Measurements from ENCODE around the gene JAKMIP1. TPM values are rescaled to one million over a fixed set of nuclear protein-coding genes. Genes with fewer than 3 reads are reported as not detected.
"Not testable (repeated sequence)": the region's sequence is repeated elsewhere in the genome, so short reads cannot be mapped to it uniquely, and the experiment has no call there.

Gene JAKMIP1
- total RNA-seq, 1 donor, result 1.4 TPM

DNA sequence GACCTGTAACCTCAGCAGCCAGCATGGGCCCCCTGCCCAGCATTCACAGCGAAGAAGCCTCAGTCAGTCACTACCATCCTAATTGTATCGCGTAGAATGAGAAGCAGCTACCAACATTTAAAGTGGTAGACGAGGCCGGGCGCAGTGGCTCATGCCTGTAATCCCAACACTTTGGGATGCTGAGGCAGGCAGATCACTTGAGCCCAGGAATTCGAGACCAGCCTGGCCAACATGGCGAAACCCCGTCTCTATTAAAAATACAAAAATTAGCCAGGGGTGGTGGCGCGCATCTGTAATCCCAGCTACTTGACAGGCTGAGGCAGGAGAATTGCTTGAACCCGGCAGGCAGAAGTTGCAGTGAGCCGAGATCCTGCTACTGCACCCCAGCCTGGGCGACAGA lies 59.3 kb downstream of the JAKMIP1 start:
- H3K27me3 ChIP-seq (ENCODE audit: insufficient read depth, low read length); H3K4me3 ChIP-seq (ENCODE audit: low read length); H3K4me1 ChIP-seq (ENCODE audit: insufficient read depth, low read length); H3K9me3 ChIP-seq (ENCODE audit: low read depth, low read length): not testable (repeated sequence)

DNA sequence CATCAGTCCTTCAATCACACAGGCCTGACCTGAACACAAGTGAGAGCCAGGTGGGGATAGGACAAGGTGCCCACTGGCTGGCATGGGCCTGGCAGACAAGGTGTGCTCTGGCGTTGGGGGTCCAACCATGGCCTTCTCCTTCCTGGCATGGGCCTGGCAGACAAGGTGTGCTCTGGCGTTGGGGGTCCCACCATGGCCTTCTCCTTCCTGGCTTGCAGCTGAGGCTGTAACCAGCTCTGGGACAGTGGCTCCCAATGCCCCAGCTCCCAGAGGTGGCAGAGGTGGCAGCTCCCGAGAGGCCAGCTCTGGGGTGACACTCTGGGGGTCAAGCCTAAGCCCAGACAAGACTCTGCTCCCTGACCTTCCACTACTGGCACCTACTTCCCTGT lies 62.6 kb downstream of the JAKMIP1 start:
- no peaks in the 10 kb centered on the region for H3K27me3 ChIP-seq (ENCODE audit: insufficient read depth, low read length)
- H3K9me3 ChIP-seq (ENCODE audit: low read depth, low read length), result no peaks in the 10 kb centered on the region
- H3K4me1 ChIP-seq (ENCODE audit: insufficient read depth, low read length), result no peaks in the 10 kb centered on the region
- H3K4me3 ChIP-seq (ENCODE audit: low read length), result no peak overlapping the region

DNA sequence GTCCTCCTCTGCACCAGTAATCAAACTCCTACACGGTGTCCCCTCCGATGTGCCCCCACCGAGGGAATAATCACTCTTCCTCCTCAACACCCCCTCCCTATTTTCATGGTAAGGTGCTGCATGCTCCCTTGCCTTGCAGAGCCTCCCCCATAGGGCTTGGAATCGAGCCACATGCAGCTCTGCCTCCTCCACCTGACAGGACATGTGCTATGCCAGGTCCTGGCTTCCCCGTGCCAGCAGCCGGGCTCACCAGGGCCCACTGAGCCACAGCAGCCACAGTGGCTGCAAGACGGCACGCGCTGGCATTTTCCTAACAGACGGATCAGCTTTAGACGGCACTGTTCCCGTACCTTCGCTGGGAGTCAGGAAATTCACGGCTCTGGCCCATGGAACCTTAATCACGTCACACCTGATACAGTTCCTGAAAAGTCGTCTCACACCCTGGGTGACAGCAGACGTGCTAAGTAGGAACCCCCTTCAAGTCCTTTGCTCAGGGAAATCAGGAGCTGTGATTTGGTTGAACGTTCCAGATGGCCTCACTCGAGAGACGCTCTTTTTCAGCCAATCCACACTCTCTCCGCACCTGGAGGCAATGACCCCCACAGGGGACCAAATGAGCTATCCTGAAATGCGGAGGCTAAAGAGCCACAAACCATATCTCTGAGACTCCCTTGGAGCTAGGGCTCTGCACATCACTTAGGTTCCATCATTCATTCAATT lies 63.2 kb downstream of the JAKMIP1 start:
- Histone ChIP-seq H3K27me3 (ENCODE audit: insufficient read depth, low read length) (no peaks in the 10 kb centered on the region), H3K4me1 (ENCODE audit: insufficient read depth, low read length) (no peaks in the 10 kb centered on the region), H3K4me3 (ENCODE audit: low read length) (no peak overlapping the region), H3K9me3 (ENCODE audit: low read depth, low read length) (no peaks in the 10 kb centered on the region)

DNA sequence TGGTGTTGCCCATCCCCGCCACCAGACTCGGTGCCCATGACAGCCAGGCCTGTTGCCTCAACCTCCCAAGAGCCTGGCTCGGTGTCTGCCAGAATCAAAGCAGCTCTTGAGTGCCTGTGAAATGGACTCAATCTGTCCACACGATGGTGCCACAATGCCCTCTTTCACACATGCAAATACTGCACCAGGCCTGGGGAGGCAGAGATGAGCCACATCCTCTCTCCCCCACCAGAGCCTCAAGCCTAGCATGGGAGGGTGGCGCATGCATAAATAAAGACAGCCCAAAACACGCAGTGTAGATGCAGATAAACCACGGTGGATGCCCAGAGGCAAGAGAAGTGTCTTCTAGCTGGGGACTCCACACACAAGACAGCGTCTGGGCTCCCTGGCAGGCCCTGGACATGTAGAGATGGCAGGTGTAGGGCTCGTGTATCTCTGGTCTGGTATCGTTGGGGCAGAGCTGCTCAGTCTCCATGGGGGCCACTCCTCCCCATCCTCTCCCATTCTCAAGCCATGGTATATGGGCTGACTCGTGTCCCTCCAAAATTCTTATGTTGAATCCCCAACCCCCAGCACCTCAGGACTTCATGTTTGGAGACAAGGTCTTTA lies 65.6 kb downstream of the JAKMIP1 start:
- Histone ChIP-seq H3K4me1 (ENCODE audit: insufficient read depth, low read length) (no peaks in the 10 kb centered on the region), H3K9me3 (ENCODE audit: low read depth, low read length) (no peaks in the 10 kb centered on the region), H3K4me3 (ENCODE audit: low read length) (no peak overlapping the region), H3K27me3 (ENCODE audit: insufficient read depth, low read length) (no peaks in the 10 kb centered on the region)

DNA sequence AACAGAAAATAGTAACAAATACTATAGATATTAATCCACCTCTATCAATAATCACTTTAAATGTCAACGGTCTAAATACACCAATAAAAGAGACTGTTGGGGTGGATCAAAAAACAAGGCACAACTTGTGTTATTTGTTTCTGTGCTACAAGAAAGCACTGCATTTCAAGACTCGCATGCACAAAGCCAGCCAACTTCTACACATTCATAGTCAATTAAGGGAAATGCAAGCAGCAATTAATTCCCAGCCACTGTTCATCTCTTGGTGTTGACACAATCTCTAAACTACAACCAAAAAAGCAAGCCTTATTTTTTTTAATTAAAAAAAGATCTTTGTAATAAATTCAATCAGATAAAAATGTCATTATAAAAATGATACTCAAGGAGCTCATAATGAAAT lies 67.6 kb downstream of the JAKMIP1 start:
- H3K27me3 ChIP-seq (ENCODE audit: insufficient read depth, low read length), result no peaks in the 10 kb centered on the region
- H3K4me3 ChIP-seq (ENCODE audit: low read length), result no peak overlapping the region
- H3K4me1 ChIP-seq (ENCODE audit: insufficient read depth, low read length), result no peaks in the 10 kb centered on the region
- H3K9me3 ChIP-seq (ENCODE audit: low read depth, low read length), result no peaks in the 10 kb centered on the region

DNA sequence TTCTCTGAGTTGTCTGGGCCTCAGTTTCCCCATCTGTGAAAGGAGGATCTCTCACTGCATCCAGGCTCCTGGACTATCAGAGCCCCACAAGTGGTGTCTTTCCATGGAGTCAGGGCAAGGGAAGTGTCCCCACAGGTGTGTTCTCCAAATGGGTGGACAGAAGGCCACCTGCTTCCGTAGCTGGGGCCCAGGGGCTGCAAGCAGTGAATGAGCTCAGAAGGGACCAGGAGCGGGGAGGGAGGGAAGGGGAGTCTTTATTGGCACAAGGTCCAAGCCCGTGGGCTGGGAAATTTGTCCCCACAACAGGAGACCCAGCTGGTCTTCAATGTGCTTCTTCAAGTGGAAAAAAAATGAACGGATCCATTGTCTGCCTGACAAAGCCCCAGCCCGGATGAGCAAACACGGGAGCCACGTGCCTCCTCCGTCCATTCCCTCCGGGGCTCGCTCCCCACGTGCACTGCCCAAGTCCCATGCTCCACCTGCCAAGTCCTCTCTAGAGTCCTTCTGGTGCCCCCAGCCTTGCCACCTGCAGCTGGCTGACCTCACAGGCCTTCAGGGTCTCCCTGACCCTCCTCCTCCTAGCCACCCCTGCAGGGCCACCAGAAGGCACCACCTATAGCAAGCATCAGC lies 72.0 kb downstream of the JAKMIP1 start:
- Histone ChIP-seq H3K27me3 (ENCODE audit: insufficient read depth, low read length) (no peaks in the 10 kb centered on the region), H3K4me1 (ENCODE audit: insufficient read depth, low read length) (no peaks in the 10 kb centered on the region), H3K9me3 (ENCODE audit: low read depth, low read length) (no peaks in the 10 kb centered on the region), H3K4me3 (ENCODE audit: low read length) (no peak overlapping the region)

DNA sequence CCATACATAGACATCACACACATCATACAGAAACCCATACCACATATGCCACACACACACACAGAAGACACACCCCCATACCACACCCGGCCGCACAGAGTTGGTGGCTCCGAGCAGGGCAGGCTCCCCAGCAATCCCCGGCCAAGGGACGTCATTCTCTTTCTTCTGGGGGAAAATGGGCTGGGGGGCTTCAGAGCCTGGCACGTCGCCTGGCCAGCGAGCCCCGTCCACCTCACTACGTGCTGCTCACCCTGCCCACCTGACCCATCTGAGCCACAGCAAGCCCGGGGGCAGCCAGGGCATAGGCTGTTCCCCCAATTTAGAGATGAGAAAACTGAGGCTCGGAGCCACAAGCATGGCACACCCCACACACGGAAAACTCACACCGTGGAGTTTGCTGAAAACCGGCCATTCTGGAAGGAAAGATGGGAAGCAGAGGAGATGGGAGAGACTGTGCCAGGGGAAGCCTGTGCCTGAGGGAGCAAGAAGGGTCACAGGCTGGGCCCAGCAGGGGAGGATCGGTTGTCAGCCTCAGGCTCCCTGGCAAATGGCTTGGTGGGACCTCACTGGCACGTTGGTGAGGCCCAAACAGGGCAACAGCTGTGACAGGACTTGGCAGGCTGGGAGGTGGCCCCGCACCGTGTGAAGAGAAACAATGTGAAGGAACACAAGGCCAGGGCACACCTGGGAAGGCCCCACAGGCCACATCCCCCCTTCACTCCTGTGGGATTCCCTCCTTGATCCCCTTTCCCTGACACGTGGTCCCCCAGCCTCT lies 73.2 kb downstream of the JAKMIP1 start:
- Histone ChIP-seq H3K27me3 (ENCODE audit: insufficient read depth, low read length) (no peaks in the 10 kb centered on the region), H3K4me1 (ENCODE audit: insufficient read depth, low read length) (no peaks in the 10 kb centered on the region), H3K9me3 (ENCODE audit: low read depth, low read length) (no peaks in the 10 kb centered on the region), H3K4me3 (ENCODE audit: low read length) (no peak overlapping the region)

DNA sequence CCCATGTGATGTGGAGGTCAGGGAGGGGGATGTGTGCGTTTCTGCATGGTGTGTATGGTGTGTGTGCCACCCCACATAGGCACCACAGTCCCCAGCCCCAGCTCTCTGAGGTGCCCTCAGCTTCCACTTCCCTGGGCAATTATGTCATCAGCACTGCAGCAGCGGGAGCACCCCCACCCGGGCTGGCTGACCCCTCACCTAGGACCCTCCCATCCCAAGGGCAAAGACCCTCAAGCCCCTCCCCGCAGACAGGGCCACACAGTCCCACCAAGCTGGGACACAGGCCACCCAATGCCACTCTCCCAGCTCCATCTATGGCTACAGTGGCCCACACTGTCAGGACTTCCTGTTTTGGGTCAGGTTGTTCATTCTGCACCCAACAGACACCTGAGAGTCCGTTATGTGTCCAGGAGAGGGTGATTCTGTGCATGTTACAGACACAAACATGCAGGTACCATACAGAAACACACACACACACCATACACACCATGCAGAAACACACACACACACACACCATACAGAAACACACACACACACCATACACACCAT lies 75.2 kb downstream of the JAKMIP1 start:
- no peak overlapping the region for H3K4me3 ChIP-seq (ENCODE audit: low read length)
- H3K4me1 ChIP-seq (ENCODE audit: insufficient read depth, low read length), result no peaks in the 10 kb centered on the region
- H3K27me3 ChIP-seq (ENCODE audit: insufficient read depth, low read length), result no peaks in the 10 kb centered on the region
- no peaks in the 10 kb centered on the region for H3K9me3 ChIP-seq (ENCODE audit: low read depth, low read length)

DNA sequence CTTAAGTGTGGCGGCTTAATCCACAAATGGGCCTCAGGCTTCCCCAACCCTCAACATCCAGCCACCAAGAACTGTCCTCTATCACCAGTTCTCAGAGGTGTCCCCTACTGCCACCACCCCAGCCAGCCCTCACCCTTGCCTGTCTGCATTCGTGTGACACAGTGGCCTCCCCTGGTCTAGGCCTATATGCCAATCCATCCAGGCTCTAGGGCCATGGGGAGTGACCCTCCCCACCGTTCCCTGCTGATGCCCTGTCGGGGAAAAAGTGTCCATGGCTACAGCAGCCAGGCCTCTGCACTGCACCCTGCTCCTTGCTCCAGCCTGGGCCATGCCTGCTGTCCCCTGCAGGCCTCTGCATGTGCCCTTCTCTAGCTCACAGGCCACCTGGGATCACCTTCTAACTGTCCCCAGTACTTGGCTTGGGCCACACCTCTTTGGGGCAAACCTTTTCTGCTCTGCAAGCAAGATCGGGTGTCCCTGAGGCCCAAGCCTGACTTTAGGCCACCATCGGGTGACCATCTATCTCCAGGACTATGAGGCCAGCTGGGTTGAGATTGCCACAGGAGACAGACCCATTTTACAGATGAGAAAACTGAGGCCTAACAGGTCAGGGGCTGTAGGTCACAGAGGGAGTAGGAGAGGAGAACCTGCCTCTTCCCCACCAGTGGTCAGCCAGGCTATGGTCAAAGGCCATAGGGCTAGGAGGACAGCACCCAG lies 75.8 kb downstream of the JAKMIP1 start:
- H3K4me1 ChIP-seq (ENCODE audit: insufficient read depth, low read length), result no peaks in the 10 kb centered on the region
- no peak overlapping the region for H3K4me3 ChIP-seq (ENCODE audit: low read length)
- no peaks in the 10 kb centered on the region for H3K27me3 ChIP-seq (ENCODE audit: insufficient read depth, low read length)
- H3K9me3 ChIP-seq (ENCODE audit: low read depth, low read length), result no peaks in the 10 kb centered on the region

DNA sequence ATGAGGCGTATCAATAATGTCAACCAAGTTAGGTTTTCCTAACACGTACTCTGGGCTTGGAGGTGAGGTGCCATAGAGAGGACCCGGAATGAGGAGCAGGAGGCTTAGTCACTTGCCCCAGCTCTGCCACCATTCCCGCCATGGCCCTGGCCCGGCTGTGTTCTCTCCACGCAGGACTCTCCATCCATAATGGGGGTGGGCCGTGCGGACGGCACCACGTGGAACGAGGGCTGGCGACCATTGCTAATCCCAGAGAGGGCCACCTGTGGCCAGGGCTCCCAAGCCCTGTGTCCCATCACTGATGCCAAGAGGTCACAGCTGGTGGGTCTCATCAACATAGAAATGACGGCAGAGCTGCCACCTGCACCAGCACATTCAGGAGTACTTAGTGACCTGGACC lies 76.4 kb downstream of the JAKMIP1 start:
- no peaks in the 10 kb centered on the region for H3K9me3 ChIP-seq (ENCODE audit: low read depth, low read length)
- no peaks in the 10 kb centered on the region for H3K27me3 ChIP-seq (ENCODE audit: insufficient read depth, low read length)
- H3K4me1 ChIP-seq (ENCODE audit: insufficient read depth, low read length), result no peaks in the 10 kb centered on the region
- H3K4me3 ChIP-seq (ENCODE audit: low read length), result no peak overlapping the region

DNA sequence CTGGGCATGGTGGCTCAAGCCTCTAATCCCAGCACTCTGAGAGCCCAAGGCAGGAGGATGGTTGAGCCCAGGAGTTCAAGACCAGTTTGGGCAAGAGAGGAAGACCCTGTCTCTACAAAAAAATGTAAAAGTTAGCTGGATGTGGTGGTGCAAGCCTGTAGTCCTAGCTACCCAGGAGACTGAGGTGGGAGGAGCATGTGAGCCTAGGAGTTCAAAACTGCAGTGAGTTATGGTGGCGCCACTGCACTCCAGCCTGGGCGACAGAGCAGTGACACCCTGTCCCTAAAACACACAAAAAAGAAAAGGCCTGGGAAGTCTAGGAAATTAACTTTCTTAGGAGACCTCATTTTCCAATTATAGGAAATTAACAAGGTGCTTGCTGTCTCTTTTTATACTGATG lies 76.8 kb downstream of the JAKMIP1 start:
- no peak overlapping the region for H3K4me3 ChIP-seq (ENCODE audit: low read length)

DNA sequence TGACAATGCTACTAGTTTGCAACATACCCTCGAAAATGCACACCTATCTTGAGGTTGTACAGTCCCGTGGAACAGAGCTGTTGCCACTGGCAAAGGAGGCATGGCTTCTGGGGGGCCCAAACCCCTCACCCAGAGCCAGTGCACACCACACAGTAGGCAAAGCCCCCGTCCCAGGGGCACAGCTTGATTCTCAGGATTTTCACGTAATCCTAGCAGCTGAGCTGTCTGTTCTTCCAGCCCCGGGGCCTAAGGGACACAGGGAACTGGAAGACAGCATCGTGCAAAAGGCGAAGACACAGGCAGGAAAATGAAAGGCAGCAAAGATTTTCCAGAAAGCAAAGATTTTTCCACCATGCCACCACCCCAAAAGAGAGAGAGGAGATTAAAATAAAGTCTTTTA lies 77.2 kb downstream of the JAKMIP1 start:
- Histone ChIP-seq H3K4me3 (ENCODE audit: low read length) (no peak overlapping the region), H3K9me3 (ENCODE audit: low read depth, low read length) (no peaks in the 10 kb centered on the region), H3K4me1 (ENCODE audit: insufficient read depth, low read length) (no peaks in the 10 kb centered on the region), H3K27me3 (ENCODE audit: insufficient read depth, low read length) (no peaks in the 10 kb centered on the region)

More for the DNA sequence above, 76.8 kb downstream of the JAKMIP1 start:
- Histone ChIP-seq H3K9me3 (ENCODE audit: low read depth, low read length) (no peaks in the 10 kb centered on the region), H3K4me1 (ENCODE audit: insufficient read depth, low read length) (no peaks in the 10 kb centered on the region), H3K27me3 (ENCODE audit: insufficient read depth, low read length) (no peaks in the 10 kb centered on the region)

DNA sequence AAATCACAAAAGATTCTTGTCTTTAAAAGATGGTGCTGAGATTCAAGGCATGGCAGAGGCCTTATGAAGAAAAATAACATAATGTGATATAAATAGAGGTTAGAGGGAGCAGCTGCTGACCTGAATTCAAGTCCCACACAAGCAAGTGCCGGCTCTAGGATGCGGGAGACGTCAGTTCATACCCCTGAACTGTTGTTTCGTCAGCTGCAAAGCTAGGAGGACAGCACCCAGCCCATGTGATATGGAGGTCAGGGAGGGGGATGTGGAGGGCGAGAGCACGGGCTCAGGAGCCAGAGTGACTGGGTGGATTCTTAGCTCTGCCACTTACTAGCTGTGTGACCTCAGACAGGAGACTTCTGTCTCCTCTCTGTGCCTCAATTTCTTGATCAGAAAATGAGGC lies 77.9 kb downstream of the JAKMIP1 start:
- H3K4me1 ChIP-seq (ENCODE audit: insufficient read depth, low read length), result no peaks in the 10 kb centered on the region
- no peak overlapping the region for H3K4me3 ChIP-seq (ENCODE audit: low read length)
- no peaks in the 10 kb centered on the region for H3K27me3 ChIP-seq (ENCODE audit: insufficient read depth, low read length)
- no peaks in the 10 kb centered on the region for H3K9me3 ChIP-seq (ENCODE audit: low read depth, low read length)

DNA sequence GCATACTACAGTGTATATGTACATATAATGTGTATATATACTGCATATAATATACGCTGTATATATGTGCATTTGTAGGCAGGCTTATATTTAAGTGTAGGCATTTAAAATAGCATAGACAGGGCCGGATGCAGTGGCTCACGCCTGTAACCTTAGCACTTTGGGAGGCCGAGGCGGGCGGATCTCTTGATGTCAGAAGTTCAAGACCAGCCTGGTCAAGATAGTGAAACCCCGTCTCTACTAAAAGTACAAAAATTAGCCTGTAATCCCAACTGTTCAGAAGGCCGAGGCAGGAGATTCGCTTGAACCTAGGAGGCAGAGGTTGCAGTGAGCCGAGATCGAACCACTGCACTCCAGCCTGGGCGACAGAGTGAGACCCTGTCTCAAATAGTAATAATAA lies 78.4 kb downstream of the JAKMIP1 start:
- no peaks in the 10 kb centered on the region for H3K9me3 ChIP-seq (ENCODE audit: low read depth, low read length)
- H3K4me1 ChIP-seq (ENCODE audit: insufficient read depth, low read length), result no peaks in the 10 kb centered on the region
- no peak overlapping the region for H3K4me3 ChIP-seq (ENCODE audit: low read length)
- no peaks in the 10 kb centered on the region for H3K27me3 ChIP-seq (ENCODE audit: insufficient read depth, low read length)
